Panc1 (cell line): ENCODE results near the gene TK2.

Experiments
- SIN3A ChIP-seq: IDR thresholded peaks from 2 replicates; pipeline ENCODE4 v1.6.1; 2012; ENCODE audit warnings: low read depth, mild to moderate bottlenecking, low read length, moderate library complexity, borderline replicate concordance; ENCODE audit not compliant: insufficient read depth
- TF ChIP-seq, protein P1 (sequence below): fragments of 450-650 bp; IDR thresholded peaks from 2 replicates; pipeline ENCODE4 v1.5.1; 2017; ENCODE audit warnings: mild to moderate bottlenecking

DNA sequence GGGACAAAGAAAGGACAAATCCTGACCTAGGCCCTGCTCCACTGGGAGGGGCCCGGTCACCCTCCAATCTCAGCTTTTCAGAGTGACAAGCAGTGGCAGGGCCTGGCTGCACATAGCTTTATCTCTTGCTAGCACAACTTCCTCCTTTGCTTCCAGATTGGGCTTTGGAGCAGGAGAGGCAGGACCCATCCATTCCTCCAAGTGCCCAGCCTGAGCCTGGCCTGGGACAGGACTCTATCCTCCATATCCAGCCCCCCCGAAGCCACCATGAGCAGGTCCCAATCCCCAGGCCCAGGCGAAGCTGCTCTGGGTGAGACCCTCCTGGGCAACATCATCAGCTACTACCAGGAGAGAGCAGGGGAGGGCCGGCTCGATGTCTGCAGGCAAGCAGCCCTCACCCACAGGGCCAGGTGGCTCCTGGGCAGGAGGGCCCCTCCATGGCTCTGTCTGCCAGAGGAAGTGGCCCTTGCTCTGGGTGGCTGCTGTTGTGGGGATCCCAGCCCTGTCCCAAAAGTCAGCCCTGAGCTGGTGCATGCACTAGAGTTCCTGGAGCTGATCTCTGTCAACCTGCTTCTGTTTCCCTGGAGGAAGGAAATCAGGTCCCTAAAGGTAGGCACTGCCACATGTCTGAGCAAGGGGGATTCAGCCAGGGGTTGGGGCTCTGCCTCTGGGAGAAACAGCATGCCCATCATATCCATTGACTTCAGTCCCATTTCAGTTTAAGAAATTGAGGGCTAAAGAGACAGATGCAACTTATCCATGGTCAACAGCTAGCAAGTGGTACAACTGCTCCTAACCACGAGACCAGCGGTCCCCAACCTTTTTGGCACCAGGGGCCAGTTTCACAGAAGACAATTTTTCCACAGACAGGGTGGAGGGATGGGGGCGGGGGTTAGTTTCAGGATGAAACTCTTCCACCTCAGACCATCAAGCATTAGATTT, 58.9 kb downstream of the TK2 start:
- no peak for TF ChIP-seq SIN3A
- TF ChIP-seq, protein P1, sequence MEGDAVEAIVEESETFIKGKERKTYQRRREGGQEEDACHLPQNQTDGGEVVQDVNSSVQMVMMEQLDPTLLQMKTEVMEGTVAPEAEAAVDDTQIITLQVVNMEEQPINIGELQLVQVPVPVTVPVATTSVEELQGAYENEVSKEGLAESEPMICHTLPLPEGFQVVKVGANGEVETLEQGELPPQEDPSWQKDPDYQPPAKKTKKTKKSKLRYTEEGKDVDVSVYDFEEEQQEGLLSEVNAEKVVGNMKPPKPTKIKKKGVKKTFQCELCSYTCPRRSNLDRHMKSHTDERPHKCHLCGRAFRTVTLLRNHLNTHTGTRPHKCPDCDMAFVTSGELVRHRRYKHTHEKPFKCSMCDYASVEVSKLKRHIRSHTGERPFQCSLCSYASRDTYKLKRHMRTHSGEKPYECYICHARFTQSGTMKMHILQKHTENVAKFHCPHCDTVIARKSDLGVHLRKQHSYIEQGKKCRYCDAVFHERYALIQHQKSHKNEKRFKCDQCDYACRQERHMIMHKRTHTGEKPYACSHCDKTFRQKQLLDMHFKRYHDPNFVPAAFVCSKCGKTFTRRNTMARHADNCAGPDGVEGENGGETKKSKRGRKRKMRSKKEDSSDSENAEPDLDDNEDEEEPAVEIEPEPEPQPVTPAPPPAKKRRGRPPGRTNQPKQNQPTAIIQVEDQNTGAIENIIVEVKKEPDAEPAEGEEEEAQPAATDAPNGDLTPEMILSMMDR = no peak
